GM20431 (cell line): ENCODE measurements around the gene CCDC137.
"Not testable (repeated sequence)": the region's sequence is repeated elsewhere in the genome, so short reads cannot be mapped to it uniquely, and the experiment has no call there.

Experiments
- in situ Hi-C: fragments of 300-500 bp; cut with MseI, MboI; formaldehyde crosslinking; loops from one replicate; pipeline ENCODE4 v1.15.0; 2020; ENCODE audit warnings: low sequenced_read_pairs; ENCODE audit not compliant: unreplicated experiment

The CCDC137 gene

GRCh38 chr17:81666342-81667191 lies at the start of gene CCDC137, which contains the start of gene OXLD1:
TSS of gene CCDC137 (plus strand) at chr17:81666737. CDS start at chr17:81666767, 30 bp downstream.
TSS of gene OXLD1 (minus strand) at chr17:81666605. CDS start at chr17:81666577, 28 bp downstream.
- in situ Hi-C loops, result no loop called here

- in situ Hi-C loops, result no loop called here
These were observed 49.7 kb upstream of the CCDC137 start for GRCh38 chr17:81616877-81617276.

GRCh38 chr17:81618307-81618706 lies 48.2 kb upstream of the CCDC137 start:
- in situ Hi-C loops, result not testable (repeated sequence)

- in situ Hi-C loops, result no loop called here
These were observed 44.9 kb upstream of the CCDC137 start for GRCh38 chr17:81621494-81622130.

GRCh38 chr17:81630274-81630673 lies 36.3 kb upstream of the CCDC137 start:
- in situ Hi-C loops, result no loop called here

- in situ Hi-C loops, result no loop called here
These were observed 35.1 kb upstream of the CCDC137 start for GRCh38 chr17:81631482-81631881.

GRCh38 chr17:81635431-81635830 lies 31.1 kb upstream of the CCDC137 start:
- in situ Hi-C loops, result no loop called here

- in situ Hi-C loops, result no loop called here
These were observed 30.5 kb upstream of the CCDC137 start for GRCh38 chr17:81635973-81636504.

GRCh38 chr17:81636505-81637288 lies 29.8 kb upstream of the CCDC137 start, which contains the start of the genes NPLOC4 and TSPAN10:
TSS of gene NPLOC4 (minus strand) at chr17:81637112. CDS start at chr17:81636930, 182 bp downstream.
TSS of gene TSPAN10 (plus strand) at chr17:81637196. CDS start at chr17:81642413, 5,217 bp downstream.
- in situ Hi-C loops, result no loop called here

GRCh38 chr17:81638683-81639082 lies 27.9 kb upstream of the CCDC137 start:
- in situ Hi-C loops, result no loop called here

- in situ Hi-C loops, result no loop called here
These were observed 26.5 kb upstream of the CCDC137 start for GRCh38 chr17:81640011-81640410.

GRCh38 chr17:81641825-81642489 lies 24.6 kb upstream of the CCDC137 start:
- in situ Hi-C loops, result no loop called here

- in situ Hi-C loops, result no loop called here
These were observed 22.0 kb upstream of the CCDC137 start for GRCh38 chr17:81644496-81644895.

GRCh38 chr17:81644976-81645952 lies 21.3 kb upstream of the CCDC137 start:
- in situ Hi-C loops, result no loop called here

GRCh38 chr17:81646869-81647600 lies 19.5 kb upstream of the CCDC137 start:
- in situ Hi-C loops, result no loop called here

GRCh38 chr17:81647640-81648012 lies 18.9 kb upstream of the CCDC137 start:
- in situ Hi-C loops, result no loop called here

GRCh38 chr17:81648013-81648706 lies 18.4 kb upstream of the CCDC137 start:
- in situ Hi-C loops, result no loop called here
